Cardiac fibroblast (primary cell): ENCODE measurements around the gene PDE4D.

Experiments used
- DNase-seq, 2 donors: peaks; one replicate each; pipeline versions ENCODE4 v3.0.0 to v3.0.0-alpha.2; 2010; ENCODE audit warnings: low read depth in 2 of 2
- H3K4me3 ChIP-seq, 2 donors: replicated peaks in 1 of 2; 1 replicate in 1 of 2; 2 replicates in 1 of 2; pipeline ENCODE4 v1.5.1; 2011; ENCODE audit warnings: low read depth in 2 of 2, low read length in 2 of 2, mild to moderate bottlenecking in 2 of 2, moderate library complexity in 1 of 2
- TF ChIP-seq, protein P1 (sequence below): IDR thresholded peaks from one replicate; pipeline ENCODE4 v1.5.1; 2011; ENCODE audit warnings: low read depth, mild to moderate bottlenecking, low read length, inconsistent platforms

Gene PDE4D

DNA sequence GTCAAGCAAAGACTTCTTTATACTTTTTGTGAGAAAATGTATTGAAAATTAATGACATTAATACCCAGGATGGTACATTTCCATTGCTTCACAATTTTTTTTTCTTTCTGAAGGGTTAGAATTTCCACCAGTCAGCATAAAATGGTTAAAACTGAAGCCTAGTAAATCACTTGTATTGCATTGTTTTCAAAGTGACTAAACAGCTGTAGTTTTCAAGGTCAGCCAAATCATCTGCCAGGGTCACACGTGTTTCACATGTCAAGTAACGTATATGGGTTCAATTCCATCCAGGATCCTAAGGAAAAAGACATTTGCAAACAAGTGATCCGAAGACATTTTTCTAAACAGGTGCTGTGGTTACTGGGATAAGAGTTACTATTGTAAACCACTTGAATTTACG lies 736.5 kb downstream of the PDE4D start:
- no peak overlapping the region for H3K4me3 ChIP-seq
- peak in 1 of 2 donors; percentile 14 for DNase-seq
- TF ChIP-seq, protein P1, sequence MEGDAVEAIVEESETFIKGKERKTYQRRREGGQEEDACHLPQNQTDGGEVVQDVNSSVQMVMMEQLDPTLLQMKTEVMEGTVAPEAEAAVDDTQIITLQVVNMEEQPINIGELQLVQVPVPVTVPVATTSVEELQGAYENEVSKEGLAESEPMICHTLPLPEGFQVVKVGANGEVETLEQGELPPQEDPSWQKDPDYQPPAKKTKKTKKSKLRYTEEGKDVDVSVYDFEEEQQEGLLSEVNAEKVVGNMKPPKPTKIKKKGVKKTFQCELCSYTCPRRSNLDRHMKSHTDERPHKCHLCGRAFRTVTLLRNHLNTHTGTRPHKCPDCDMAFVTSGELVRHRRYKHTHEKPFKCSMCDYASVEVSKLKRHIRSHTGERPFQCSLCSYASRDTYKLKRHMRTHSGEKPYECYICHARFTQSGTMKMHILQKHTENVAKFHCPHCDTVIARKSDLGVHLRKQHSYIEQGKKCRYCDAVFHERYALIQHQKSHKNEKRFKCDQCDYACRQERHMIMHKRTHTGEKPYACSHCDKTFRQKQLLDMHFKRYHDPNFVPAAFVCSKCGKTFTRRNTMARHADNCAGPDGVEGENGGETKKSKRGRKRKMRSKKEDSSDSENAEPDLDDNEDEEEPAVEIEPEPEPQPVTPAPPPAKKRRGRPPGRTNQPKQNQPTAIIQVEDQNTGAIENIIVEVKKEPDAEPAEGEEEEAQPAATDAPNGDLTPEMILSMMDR = no peak

DNA sequence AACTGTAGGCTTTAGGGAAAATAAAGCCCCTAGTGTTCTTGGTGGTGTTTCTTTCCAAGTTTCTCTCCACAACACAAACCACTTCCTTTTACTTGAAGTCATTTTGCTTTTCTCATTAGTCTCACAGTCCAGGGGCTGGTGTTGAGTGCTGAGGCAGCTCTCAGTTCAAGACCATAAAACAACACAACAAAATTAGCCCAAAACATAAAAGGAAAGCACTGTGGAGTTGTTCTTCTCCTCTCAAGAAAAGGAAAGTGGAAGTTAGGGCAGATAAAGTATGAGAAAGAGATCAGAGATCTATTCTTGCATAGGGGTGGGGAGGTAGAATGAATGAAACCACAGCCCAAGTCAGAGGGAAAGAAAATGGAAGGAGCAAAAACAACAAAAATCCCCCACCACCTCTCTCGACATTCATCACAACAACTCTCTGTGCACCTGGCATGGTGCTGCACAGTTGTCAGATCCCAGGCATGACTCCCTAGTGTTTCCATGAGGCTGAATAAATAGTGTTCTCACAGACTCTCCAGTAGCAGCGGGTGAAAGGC lies 740.8 kb downstream of the PDE4D start:
- DNase-seq = no peak
- TF ChIP-seq, protein P1 = no peak
- no peak overlapping the region for H3K4me3 ChIP-seq

DNA sequence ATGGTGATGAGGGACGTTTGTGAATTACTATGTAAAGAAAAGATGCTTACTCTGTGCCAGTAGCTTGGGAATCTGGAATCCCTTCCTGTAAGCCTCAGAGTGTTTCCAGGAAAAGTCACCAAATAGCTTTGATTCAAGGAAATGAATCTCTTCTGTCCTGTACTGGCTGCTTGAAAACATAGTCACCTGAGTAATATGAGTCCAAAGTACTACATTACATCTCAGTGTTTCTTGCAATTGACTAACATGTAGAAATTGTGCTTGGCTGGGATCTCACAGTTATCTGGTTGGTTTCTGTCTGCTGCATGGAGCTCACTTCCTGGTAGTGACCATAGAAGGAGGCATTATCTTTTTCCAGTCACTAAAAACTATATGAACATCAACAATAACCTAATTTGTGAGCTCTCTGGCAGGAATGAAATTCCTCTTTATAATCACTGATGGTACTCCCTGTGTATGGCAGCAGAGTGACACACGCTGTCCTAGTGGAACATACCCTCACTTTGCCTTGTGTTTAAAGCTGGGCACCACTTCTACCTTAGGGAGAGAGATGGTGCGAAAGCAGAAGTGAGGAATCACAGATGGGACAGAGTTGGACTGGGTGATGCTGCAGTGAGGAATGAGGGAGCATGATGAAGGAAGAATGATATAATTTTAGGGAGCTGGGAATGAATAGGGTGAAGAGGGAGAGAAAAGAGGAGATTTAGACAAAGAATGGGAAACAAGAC lies 742.2 kb downstream of the PDE4D start:
- H3K4me3 ChIP-seq = no peak overlapping the region
- peak in 1 of 2 donors; percentile 9 for DNase-seq
- TF ChIP-seq, protein P1 = no peak

DNA sequence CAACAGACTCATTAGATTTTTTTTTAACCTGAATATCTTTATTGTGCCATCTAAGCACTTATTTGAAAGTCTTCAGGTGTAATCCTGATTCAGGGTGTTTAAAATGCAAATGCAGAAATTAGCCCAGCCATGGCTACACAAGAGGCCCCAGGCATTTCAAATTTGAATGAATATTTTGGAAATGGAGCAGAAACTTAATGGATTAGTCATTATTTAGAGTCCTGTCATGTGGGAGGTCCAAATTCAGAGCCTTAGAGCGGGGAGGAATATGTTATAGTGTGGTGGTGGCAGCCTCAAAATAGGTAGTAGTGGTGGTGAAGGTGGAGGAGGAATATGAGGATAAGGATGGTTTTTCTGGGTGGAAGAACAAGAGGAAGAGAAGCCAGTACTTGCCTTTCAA lies 743.7 kb downstream of the PDE4D start:
- no peak for DNase-seq
- TF ChIP-seq, protein P1 = no peak
- H3K4me3 ChIP-seq = no peak overlapping the region

DNA sequence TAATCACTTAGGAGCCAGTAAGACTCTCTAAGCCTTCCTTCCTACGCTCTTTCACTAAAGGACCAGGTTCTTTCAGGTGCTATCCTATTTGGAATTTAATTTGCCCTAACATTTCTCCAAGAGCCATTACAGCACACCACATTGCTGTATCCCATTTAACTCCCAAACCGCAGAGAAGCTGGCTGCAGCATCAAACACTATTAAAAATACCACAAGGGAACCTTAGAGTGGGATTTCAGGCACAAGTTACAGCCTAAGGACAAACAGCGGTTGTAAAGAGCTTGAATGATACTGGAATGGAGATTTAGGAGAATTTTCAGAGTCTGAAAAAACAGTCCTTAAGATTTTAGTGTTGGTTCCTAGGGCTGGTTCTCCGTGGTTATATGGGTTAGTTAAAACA lies 744.3 kb downstream of the PDE4D start:
- H3K4me3 ChIP-seq = no peak overlapping the region
- DNase-seq = no peak
- TF ChIP-seq, protein P1 = no peak

DNA sequence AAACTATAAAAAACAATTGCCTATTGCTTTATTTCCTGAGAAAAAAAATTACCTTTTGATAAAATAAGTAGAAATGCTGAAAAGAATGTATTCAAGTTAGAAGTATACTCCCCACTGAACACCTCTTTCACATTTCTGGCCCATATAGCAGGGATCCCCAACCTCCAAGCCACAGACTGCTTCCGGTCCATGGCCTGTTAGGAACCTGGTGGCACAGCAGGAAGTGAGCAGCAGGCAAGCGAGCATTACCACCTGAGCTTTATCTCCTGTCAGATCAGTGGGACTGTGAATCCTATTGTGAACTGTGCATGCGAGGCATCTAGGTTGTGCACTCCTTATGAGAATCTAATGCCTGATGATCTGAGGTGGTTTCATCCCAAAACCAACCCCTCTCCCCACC lies 746.8 kb downstream of the PDE4D start:
- DNase-seq = no peak
- TF ChIP-seq, protein P1 = no peak
- no peak overlapping the region for H3K4me3 ChIP-seq
